Measurements from ENCODE around the gene TRIM66. TPM values are rescaled to one million over a fixed set of nuclear protein-coding genes. Genes with fewer than 3 reads are reported as not detected.

TRIM66 gene
- total RNA-seq, 1 donor = 4.3 TPM

DNA sequence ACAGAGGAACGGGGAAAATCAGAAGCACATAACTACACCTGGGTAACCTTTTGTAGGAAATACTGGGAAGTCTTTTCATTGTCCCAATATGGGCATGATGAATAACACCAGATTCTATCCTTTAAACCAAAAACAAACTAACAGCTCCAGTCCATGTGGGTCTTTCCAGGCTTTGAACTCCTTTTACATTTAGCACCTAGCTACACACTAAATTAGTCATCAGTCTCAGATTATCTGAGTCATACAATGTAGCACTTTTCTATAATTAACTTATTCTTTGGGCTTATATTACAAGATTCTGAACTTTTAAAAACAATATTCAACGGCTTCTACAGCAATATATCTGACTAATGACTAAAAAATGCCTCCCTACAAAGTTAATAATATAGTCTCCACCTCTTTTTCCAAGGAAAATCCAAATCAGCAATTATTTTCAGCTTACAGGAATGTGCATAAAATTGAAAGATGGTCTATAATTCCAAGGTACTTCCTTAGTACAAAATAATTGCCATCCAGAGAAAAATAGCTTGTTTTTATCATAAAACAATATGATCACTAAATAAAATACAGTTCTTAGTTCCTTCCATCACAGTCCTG is 114.8 kb downstream of the TRIM66 start:
- TF ChIP-seq, protein P1, sequence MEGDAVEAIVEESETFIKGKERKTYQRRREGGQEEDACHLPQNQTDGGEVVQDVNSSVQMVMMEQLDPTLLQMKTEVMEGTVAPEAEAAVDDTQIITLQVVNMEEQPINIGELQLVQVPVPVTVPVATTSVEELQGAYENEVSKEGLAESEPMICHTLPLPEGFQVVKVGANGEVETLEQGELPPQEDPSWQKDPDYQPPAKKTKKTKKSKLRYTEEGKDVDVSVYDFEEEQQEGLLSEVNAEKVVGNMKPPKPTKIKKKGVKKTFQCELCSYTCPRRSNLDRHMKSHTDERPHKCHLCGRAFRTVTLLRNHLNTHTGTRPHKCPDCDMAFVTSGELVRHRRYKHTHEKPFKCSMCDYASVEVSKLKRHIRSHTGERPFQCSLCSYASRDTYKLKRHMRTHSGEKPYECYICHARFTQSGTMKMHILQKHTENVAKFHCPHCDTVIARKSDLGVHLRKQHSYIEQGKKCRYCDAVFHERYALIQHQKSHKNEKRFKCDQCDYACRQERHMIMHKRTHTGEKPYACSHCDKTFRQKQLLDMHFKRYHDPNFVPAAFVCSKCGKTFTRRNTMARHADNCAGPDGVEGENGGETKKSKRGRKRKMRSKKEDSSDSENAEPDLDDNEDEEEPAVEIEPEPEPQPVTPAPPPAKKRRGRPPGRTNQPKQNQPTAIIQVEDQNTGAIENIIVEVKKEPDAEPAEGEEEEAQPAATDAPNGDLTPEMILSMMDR (IDR thresholded peaks at IDR 0.05; ENCODE audit: insufficient read depth, low read depth, low read length) = no peak
- peak; percentile 4 for DNase-seq (ENCODE audit: low read depth)
- H3K4me3 ChIP-seq (ENCODE audit: low read depth, low read length) = no peak overlapping the region

DNA sequence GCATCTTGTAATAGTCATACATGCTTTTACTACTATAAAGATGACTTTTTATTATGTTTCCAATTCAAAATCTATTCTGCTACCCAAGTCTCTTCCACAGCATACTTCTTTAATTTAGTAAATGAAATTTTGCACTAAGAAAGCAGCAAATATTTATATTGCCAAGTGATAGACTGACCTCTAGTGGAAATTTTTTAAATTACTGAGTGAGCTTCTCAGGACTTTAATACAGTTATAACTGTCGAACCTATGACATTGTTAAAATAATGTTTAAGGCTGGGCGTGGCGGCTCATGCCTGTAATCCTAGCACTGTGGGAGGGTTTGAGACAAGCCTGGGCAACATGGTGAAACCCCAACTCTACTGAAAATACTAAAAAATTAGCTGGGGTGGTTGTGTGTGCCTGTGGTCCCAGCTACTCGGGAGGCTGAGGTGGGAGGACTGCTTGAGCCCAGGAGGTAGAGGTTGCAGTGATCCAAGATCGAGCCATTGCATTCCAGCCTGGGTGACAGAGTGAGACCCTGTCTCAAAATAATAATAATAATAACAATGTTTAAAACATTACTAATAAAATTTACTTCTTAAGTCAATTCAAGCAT is 115.8 kb downstream of the TRIM66 start:
- TF ChIP-seq, protein P1 (IDR thresholded peaks at IDR 0.05; ENCODE audit: insufficient read depth, low read depth, low read length) = peak; percentile 59
- peak; percentile 59 for DNase-seq (ENCODE audit: low read depth)
- H3K4me3 ChIP-seq (ENCODE audit: low read depth, low read length) = no peak overlapping the region

DNA sequence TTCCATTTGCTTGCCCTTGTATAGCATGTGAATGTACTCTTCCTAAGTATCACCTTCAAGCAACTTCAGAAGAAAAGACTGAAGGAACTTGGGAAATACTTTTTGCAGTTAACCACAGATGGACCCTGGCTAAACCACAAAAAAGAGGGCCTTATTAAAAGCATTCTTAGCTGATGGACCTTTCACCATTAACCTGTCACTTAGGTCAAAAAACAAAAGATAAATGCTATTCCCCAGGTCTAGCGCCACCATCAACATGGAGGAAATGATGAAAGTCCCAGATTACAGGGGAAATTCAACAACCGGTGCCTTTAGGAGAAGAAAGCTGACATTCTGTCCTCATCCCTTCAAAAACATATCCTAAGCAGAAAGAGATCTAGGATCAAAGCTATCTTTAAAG is 117.9 kb downstream of the TRIM66 start:
- TF ChIP-seq, protein P1 (IDR thresholded peaks at IDR 0.05; ENCODE audit: insufficient read depth, low read depth, low read length) = no peak
- DNase-seq (ENCODE audit: low read depth) = no peak
- H3K4me3 ChIP-seq (ENCODE audit: low read depth, low read length) = no peak overlapping the region

Small RNA genes lying within 50 kb of the gene (small RNA-seq; reads per million reads assigned to genes)
- gene SNORA3A = not detected
- gene SNORA3B = 93.0 reads per million, percentile 97 among the genes with 10 or more reads in this experiment

Other genes starting within 250 kb of the TRIM66 start
- gene STK33, start 88.4 kb downstream of the TRIM66 start, total RNA-seq = 2.9 and 5.6 TPM in 2 replicates
- 673 and 687 TPM in 2 replicates for gene RPL27A, start 127 bp upstream of the TRIM66 start, total RNA-seq
- gene AKIP1, start 228.5 kb upstream of the TRIM66 start, total RNA-seq = 59.6 and 74.3 TPM in 2 replicates